ENCODE results near the gene GLB1L3.
"Not testable (repeated sequence)": the region's sequence is repeated elsewhere in the genome, so short reads cannot be mapped to it uniquely, and the experiment has no call there.

GLB1L3 gene

DNA sequence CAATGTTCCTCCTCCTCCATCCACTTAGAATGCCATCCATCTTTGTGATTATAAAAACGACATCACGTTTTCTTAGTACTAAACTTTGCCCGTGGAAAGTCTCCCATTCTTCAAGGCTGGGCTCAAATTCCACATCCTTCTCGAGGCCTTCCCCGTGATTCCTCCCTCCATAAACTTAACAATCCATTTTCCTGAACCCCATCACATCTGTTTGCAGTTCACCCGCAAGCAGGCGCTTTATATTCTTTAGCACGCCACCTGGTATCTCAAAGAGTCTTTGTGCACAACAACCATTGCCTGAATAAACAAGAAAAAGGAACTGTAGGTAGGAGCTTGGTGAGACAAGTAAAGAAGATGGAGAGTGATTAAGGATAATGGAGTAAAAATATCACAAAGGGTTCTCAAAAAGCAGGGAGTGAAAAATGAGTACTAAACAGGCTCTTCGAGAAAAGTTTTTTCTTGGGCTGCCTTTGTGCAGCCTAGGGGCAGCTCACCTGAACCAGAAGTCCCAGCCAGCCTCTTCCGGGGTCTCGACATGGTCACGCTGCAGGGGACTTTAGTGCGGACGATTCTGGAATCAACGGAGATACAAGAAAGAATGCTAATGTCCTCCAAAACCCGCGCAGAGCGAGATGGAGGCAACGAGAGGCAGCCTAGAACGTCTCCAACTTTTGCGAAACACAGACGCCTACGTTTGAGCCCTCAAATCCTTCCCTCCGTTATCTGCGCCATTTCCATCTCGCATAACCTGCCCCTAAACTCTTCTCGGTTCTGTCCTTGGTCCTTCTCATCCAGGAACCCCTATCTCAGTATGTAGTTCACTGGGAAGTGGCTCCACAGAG is 23.6 kb upstream of the GLB1L3 start:
- no peak for DNase-seq (ENCODE audit: low read depth in 2 of 2, low spot score in 1 of 2)

DNA sequence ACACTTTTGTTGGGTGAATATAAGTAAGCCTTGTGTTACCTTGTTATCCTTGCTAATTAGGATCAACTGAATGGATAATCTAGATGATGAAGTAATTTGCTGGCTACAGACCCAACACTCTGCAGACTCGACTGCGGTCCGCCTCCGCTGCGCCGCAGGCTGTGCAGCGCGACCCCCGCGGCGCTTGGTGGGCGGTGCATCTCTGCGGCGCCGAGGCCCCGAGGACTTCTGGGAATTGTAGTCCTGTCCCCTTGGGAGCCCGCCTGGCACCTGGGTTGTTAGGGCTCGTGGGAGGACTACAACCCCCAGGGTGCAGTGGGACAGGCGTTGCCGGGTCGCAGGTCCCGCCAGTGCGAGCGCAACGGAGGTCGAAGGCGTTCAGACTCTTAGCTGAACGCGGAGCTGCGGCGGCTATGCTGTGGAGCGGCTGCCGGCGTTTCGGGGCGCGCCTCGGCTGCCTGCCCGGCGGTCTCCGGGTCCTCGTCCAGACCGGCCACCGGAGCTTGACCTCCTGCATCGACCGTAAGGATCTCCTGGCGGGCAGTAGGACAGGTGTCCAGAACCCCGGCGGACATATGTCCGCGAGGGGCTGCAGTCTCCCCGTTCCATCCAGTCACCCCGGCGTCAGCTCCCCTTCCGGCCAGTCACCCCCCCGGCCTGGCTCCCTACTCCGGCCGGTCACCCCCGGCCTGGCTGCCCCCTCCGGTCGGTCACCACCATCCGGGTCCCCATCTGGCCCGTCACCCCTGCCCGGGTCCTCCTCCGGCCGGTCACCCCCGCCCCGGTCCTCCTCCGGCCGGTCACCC is 22.8 kb upstream of the GLB1L3 start, which contains the start of the genes ACAD8 and THYN1:
TSS of gene ACAD8 (plus strand) at position 381 of the 806 bp plus-strand sequence. CDS start at position 414, 33 bp downstream.
TSS of gene THYN1 (minus strand) at position 165 of the 806 bp plus-strand sequence. CDS start 470 bp downstream, outside the sequence.
- peak; percentile 79 to 93 for DNase-seq (ENCODE audit: low read depth in 2 of 2, low spot score in 1 of 2)

DNA sequence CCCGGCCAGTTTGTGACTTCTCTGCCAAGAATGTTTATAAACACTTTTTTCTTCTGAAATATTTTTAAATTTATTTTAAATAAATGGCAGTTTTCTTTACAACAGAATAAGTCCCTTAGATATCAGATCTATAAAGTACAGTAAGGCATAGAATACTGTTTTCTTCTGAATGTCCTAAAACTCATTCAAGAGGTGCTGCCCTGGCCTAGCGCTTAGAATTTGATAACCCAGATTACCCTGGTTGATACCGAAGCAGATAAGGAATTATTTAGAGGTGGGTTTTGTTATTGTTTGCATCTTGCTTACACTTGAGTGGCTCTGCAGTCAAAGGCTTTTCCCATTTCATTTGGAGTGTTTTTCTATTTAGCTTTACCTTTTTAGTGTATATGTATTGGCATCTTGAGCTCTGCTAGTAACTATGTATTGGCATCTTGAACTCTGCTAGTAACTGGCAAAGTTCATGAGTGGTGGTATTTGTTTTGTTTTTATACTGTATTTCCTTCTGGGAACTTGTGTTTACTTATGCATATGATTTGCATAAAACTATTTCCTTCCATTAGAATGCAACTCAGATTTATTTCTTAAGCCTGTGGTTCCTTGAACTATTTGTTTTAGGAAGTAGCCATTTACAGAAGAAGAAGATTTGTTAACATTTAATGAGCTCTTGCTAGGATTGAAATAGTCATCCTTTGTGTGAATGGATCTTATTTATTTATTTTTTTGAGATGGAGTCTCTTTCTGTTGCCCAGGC is 21.6 kb upstream of the GLB1L3 start:
- DNase-seq (ENCODE audit: low read depth in 2 of 2, low spot score in 1 of 2), result no peak

DNA sequence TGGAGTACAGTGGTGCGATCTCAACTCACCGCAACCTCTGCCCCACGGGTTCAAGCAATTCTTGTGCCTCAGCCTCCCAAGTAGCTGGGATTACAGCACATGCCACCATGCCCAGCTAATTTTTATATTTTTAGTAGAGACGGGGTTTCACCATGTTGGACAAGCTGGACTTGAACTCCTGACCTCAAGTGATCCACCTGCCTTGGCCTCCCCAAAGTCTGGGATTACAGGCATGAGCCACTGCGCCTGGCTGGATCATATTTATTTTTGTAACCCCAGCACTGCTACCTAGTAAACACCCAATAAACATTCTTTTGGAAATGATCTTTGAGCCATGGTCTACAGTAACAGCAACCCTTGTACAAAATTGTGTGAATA is 21.0 kb upstream of the GLB1L3 start:
- DNase-seq (ENCODE audit: low read depth in 2 of 2, low spot score in 1 of 2), result not testable (repeated sequence)

DNA sequence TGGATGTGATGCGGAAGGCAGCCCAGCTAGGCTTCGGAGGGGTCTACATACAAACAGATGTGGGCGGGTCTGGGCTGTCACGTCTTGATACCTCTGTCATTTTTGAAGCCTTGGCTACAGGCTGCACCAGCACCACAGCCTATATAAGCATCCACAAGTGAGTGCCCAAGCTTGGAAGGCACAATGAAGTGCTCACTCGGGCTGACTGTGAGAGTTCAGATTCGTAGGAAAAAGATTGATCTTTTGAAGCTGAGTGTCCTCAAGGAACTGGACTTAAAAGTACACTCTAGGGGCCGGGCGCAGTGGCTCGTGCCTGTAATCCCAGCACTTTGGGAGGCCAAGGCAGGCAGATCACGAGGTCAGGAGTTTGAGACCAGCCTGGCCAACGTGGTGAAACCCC is 19.1 kb upstream of the GLB1L3 start:
- DNase-seq (ENCODE audit: low read depth in 2 of 2, low spot score in 1 of 2), result no peak

DNA sequence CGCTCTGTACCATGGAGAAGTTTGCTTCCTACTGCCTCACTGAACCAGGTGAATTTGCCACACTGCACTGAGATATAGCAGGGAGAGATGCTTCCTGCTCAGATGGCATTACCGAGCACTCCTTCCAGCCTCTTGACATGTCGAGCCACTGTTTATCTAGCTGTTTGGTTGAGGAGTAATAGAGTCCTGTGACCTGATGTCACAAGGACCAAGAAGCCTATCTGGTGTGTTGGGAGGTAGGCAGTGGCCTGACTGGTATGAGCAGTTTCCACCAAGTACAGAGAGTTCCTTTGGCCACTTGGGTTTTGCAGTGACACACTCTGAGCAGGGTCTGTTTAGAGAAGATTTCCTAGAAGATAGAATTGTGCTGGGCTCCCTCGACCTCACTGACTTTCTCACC is 17.6 kb upstream of the GLB1L3 start:
- DNase-seq (ENCODE audit: low read depth in 2 of 2, low spot score in 1 of 2), result no peak

DNA sequence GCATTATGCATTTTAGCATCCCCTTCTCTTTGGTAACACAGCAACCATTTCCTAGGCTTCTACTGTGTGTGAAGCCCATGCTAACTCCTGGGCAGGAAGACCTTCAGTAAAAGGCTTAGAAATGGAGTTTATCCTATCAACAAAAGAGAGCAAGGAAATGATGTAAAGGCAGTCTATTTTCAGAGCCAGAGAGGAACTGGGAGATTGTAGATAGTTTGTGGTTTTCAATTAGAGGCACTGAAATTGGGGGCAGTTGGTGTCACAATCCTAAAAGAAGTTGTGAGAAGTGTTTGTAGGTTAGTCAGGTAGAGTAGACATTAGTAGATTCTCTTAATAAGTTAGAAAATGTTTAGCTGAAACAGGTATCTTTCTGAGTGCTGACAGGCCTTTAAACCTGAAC is 15.7 kb upstream of the GLB1L3 start:
- DNase-seq (ENCODE audit: low read depth in 2 of 2, low spot score in 1 of 2), result no peak

DNA sequence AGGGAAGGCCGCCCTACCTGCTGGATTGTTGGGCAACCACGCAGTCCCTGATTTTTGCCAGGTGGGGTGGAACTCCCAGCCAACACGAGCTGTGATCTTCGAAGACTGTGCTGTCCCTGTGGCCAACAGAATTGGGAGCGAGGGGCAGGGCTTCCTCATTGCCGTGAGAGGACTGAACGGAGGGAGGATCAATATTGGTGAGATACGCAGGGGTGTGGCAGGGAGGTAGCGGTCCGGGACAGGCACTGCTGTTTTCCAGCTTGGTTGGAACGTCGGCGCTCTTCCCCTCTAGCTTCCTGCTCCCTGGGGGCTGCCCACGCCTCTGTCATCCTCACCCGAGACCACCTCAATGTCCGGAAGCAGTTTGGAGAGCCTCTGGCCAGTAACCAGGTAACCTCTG is 15.2 kb upstream of the GLB1L3 start:
- DNase-seq (ENCODE audit: low read depth in 2 of 2, low spot score in 1 of 2), result no peak

DNA sequence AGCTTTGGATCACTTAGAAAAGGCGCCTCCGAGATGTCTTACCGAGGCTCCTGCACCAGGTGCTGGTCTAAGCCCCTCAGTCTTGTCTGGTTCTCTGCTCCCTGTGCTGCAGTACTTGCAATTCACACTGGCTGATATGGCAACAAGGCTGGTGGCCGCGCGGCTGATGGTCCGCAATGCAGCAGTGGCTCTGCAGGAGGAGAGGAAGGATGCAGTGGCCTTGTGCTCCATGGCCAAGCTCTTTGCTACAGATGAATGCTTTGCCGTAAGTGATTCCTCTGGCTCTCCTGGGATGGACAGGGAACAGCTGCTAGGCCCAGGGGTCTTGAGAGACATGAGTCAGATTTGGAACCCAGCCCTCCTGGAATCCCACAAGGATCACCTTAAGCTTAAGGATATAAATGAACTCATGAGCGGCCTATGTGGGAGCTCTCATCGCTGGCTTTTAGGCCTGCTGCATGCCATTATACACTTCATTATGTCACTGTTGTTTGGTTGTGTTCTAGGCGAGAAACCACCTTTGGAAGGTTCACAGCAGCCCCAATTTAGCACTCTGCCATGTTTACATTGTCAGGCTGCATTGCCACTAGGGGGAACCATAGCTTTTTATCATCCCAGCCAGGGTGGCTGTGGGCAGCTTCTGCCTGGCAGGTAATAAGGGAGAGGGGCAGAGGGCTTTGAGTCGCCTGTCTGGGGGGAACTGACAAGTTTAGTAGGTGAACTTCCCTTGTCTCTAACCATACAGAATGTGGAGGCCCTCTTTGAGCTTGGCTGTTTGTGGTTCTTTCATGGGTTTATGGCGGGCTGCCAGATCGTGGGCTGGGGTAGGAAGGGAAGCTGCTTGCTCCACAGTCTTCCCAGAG is 14.3 kb upstream of the GLB1L3 start:
- no peak for DNase-seq (ENCODE audit: low read depth in 2 of 2, low spot score in 1 of 2)

DNA sequence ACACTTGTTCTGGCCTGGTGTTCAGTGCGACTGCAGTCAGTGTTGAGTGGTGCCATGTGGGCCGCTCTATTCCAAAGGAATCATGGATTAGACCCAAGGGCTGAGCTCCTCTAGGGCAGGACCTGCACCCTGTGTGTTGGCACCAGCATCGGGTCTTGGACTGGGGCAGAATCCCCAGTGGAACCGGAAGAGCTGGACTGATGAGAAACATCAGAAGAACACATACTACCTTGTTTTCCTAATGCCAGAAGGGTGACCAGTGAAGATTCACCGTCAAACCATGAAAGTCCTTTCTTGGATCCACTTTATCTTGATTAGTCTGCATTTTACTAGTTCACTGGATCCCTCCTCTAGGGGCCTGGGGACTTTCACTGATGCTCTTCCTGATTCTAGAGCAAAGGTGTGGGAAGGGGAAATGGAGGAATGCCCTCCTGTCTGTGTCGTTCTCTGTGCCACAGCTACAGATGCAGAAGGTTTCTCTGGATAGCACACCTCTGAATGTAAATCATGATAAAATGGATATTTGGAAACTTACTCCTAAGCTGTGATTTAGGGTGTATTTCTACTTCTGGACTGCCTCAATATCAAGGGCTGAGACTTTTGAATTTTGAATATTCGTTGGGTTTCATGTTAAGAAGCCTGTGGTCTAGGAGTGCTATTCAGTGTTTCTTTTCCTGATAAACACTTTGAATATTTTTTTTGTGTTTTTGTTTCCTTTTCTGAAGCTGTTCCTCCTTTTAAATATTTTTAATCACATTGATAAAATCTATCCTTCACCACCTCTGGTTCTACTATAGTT is 11.0 kb upstream of the GLB1L3 start:
- no peak for DNase-seq (ENCODE audit: low read depth in 2 of 2, low spot score in 1 of 2)

DNA sequence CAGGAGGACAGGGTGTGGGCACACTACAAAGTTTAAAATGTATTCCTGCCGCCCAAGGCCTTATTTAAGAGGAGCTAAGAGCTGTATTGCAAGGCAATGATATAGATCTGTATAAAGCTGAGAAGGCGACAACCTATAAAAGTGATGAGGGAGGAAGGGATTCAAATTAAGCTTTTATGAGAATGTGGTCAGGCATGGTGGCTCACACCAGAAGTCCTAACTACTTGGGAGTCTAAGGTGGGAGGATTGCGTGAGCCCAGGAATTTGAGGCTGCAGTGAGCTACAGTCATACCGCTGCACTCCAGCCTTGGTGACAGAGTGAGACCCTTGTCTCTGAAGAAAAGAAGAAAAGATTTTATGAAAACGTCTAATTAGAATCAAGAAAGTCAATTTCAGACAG is 9.7 kb upstream of the GLB1L3 start:
- DNase-seq (ENCODE audit: low read depth in 2 of 2, low spot score in 1 of 2), result no peak

DNA sequence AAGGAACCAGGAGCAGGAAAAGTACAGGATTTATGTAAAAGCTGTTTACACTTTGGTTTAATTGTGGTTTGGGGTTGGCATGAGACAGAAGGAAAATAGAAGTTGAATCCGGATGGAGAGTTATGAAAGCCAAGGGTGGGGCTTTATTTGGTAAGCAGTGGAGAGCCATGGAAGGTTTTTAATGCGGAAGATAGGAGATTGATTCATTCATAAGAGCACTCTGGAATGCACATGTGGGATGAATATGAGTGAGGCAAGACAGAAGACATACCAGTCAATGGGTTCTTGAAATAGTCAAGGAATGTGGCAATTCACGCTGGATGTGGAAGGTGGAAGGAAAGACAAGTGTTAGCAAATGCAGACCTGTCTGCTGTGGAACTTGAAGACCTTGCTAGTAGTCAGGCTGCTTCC is 9.3 kb upstream of the GLB1L3 start:
- DNase-seq (ENCODE audit: low read depth in 2 of 2, low spot score in 1 of 2), result no peak

DNA sequence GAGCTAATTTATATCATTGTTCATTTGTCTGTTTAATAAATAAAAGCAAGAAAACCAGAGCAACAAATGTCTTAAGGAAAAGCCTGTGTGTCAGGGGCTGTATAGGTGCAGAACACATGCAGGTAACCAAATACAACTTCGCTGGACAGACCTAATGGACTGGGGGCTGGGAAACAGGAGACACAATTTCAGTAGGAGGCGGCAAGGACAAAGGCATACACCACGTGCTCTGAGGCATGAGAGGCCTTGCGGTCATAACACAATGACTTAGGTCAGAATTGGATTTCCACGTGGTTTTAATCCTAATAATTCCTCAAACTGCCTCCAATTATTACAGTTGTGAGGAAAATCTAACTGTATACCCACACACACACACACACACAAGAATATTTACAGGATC is 8.7 kb upstream of the GLB1L3 start:
- no peak for DNase-seq (ENCODE audit: low read depth in 2 of 2, low spot score in 1 of 2)

DNA sequence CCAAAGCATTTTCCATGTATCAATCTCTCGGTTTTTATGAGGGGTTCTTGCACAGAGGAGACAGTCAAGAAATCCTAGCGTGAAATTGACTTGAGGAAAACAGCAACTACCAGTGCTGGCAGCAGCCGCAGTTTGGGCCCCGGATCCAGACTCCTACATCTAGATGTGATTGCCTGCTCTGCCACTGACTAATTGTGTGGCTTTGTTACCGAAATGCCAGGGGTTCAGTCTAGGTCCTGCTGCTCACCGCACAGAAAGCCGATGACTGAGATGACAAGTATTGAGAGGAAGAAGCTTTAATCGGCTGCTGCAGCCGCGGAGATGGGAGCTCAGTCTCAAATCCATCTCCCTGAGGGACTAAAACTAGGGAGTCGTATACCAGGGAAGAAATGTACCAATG is 8.2 kb upstream of the GLB1L3 start:
- no peak for DNase-seq (ENCODE audit: low read depth in 2 of 2, low spot score in 1 of 2)

DNA sequence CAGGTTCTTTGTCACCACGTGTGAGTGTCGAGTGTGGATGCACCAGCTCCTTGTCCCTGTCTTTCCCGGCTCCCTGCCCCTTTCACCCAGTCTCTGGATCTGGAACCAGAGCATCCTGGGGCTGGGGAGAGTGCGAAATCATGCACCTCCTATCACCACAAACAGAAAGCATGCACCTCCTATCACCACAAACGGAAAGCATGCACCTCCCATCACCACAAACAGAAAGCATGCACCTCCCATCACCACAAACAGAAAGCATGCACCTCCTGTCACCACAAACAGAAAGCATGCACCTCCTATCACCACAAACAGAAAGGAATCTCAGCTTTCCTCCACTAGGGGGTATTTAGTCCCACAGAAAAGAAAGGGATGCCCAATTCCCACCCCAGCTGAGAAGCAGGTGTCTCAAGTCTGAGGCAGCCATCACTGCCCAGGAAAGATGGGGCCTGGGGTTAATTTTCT is 5.9 kb upstream of the GLB1L3 start:
- no peak for DNase-seq (ENCODE audit: low read depth in 2 of 2, low spot score in 1 of 2)

DNA sequence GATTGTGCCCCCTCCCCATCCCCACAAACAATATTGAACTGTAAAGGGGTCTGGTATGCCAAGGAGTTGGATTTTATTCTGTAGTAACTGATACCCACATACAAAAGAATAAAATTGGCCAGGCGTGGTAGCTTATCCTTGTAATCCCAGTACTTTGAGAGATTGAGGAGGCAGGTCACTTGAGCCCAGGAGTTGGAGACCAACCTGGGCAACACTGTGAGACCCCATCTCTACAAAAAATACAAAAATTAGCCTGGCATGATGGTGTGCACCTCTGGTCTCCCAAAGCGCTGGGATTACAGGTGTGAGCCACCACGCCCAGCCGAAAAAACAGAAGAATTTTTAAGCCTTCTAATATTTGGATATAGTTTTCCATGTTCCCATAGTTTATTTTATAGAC is 4.2 kb upstream of the GLB1L3 start:
- no peak for DNase-seq (ENCODE audit: low read depth in 2 of 2, low spot score in 1 of 2)

DNA sequence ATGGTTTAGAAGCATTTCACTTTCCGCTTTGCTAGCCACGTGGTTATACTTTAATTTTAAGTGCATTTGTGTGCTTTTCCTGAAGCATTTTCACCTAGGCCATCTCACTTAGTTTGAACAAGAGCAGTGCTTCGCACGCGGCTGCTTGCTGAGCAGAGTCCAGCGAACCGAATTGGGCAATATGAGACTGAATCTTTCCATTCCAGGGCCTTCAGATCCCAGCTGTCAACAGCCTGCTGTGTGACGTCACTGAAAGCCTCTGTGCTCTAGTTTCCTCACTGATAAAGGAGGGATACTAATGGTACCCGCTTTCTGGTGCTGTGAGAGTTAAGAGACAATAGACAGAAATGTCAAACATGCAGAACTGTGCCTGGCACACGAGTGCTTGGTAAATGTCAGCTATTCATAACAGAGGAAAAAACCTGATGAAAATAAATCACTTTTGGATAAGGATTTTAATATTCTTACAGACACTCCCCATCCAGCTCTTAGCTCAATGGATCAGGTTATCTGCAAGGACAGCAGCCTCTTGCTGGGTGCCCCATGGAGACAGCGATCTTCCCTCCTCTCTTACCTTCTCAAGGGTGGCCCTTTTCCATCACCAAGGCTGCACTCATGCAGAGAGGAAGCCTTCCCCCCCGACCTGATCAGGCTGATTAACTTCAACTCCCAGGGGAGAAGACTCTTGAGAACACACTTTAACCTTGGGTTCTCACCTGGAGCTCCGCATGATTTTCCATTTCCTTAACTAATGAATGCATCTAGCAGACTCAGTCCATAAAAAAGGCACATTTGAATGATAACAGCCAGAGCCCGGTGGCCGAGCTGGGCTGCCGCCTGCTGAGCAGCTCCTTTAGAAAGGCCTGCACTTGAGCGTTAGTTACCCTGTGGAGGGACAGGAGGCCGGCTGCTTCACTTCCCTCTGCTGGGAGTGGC is 3.5 kb upstream of the GLB1L3 start:
- DNase-seq (ENCODE audit: low read depth in 2 of 2, low spot score in 1 of 2), result no peak

DNA sequence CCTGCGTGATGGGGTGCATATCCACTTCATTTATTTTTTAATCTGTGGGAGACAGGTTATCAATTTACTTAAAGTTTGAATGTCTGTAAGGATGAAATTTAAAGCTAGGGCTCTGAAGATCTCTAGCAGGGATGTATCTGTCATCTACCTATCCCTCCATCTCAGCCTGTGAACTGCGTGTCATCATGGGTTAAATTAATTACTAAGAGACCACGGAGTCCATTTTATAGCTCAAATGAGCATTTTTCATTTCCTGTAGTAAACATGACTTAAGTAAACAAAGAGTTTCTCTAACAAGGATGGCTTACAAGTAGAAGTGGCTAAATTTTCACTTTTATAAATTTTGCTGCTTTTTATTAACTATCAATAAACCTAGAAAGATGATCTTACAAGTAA is 2.9 kb upstream of the GLB1L3 start:
- no peak for DNase-seq (ENCODE audit: low read depth in 2 of 2, low spot score in 1 of 2)

DNA sequence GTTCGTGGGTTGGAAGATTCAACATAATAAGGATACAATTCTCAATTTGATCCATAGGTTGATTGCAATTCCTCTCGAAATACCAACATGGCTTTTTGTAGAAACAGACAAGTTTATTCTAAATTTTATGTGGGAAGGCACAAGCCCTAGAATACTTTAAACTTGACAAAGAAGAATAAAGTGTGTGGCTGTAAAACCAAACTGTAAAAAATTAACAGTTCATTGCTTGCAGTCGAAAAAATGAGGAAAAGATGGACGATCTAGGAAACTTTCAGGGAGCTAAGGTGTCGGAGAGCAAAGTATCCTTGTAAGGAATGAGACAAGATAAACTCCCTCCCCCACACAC is 1.0 kb upstream of the GLB1L3 start:
- no peak for DNase-seq (ENCODE audit: low read depth in 2 of 2, low spot score in 1 of 2)
